Glomerular visceral epithelial cell (primary cell): ENCODE measurements around the gene TENM4.

ENCODE experiments used
- DNase-seq: peaks from one replicate; pipeline ENCODE4 v3.0.0-alpha.2; 2016; ENCODE audit errors: extremely low spot score

The TENM4 gene

GRCh38 chr11:78710417-78710816 is 730.4 kb downstream of the TENM4 start:
- no peak for DNase-seq

GRCh38 chr11:78708388-78708787 is 732.4 kb downstream of the TENM4 start:
- peak; percentile 11 for DNase-seq

- DNase-seq, result no peak
Measured at GRCh38 chr11:78706551-78706950, 734.3 kb downstream of the TENM4 start.

- no peak for DNase-seq
Measured at GRCh38 chr11:78704811-78705210, 736.0 kb downstream of the TENM4 start.

GRCh38 chr11:78699609-78700135 is 741.2 kb downstream of the TENM4 start:
- no peak for DNase-seq

GRCh38 chr11:78698612-78699011 is 742.2 kb downstream of the TENM4 start:
- DNase-seq, result peak; percentile 75

GRCh38 chr11:78696177-78696576 is 744.7 kb downstream of the TENM4 start:
- DNase-seq, result no peak

GRCh38 chr11:78694152-78694551 is 746.7 kb downstream of the TENM4 start:
- DNase-seq, result no peak

GRCh38 chr11:78691215-78691614 is 749.6 kb downstream of the TENM4 start:
- no peak for DNase-seq

- DNase-seq, result no peak
Measured at GRCh38 chr11:78690352-78690987, 750.4 kb downstream of the TENM4 start.

GRCh38 chr11:78689585-78690153 is 751.2 kb downstream of the TENM4 start:
- DNase-seq, result no peak

GRCh38 chr11:78689101-78689500 is 751.7 kb downstream of the TENM4 start:
- DNase-seq, result no peak

GRCh38 chr11:78688460-78688859 is 752.4 kb downstream of the TENM4 start:
- no peak for DNase-seq

- DNase-seq, result no peak
Measured at GRCh38 chr11:78685156-78685555, 755.7 kb downstream of the TENM4 start.

GRCh38 chr11:78684377-78684776 is 756.5 kb downstream of the TENM4 start:
- DNase-seq, result no peak

- no peak for DNase-seq
Measured at GRCh38 chr11:78683774-78684173, 757.1 kb downstream of the TENM4 start.

GRCh38 chr11:78676026-78676557 is 764.7 kb downstream of the TENM4 start:
- DNase-seq, result no peak

GRCh38 chr11:78672850-78673620 is 767.8 kb downstream of the TENM4 start:
- DNase-seq, result no peak

- no peak for DNase-seq
Measured at GRCh38 chr11:78669249-78669648, 771.6 kb downstream of the TENM4 start.

- no peak for DNase-seq
Measured at GRCh38 chr11:78667461-78667860, 773.4 kb downstream of the TENM4 start.

GRCh38 chr11:78666675-78667160 is 774.1 kb downstream of the TENM4 start:
- no peak for DNase-seq

- DNase-seq, result no peak
Measured at GRCh38 chr11:78664636-78665035, 776.2 kb downstream of the TENM4 start.
